IPS DF 6.9 (cell line): ENCODE data around the gene SERPINA3.

ENCODE experiments used
- DNase-seq: peaks from one replicate; pipeline ENCODE4 v3.0.0-alpha.2; 2013; ENCODE audit warnings: low read depth, low spot score
- H3K27ac ChIP-seq: one replicate; pipeline ENCODE4 v1.5.1; 2013; ENCODE audit warnings: low read length, control low read depth
- H3K27me3 ChIP-seq: 2 replicates; pipeline ENCODE4 v1.6.1; 2013; ENCODE audit warnings: mild to moderate bottlenecking, low read length; ENCODE audit not compliant: control insufficient read depth, insufficient read depth
- H3K36me3 ChIP-seq: 2 replicates; pipeline ENCODE4 v1.6.1; 2013; ENCODE audit warnings: low read length; ENCODE audit not compliant: control insufficient read depth, insufficient read depth
- H3K4me1 ChIP-seq: 2 replicates; pipeline ENCODE4 v1.6.1; 2013; ENCODE audit warnings: low read length; ENCODE audit not compliant: control insufficient read depth, insufficient read depth
- H3K4me3 ChIP-seq: 2 replicates; pipeline ENCODE4 v1.5.1; 2013; ENCODE audit warnings: mild to moderate bottlenecking, low read length
- H3K9me3 ChIP-seq: 2 replicates; pipeline ENCODE4 v1.6.1; 2013; ENCODE audit warnings: low read length, inconsistent platforms; ENCODE audit not compliant: control insufficient read depth, insufficient read depth
- WGBS: extraction: QIAGEN DNeasy Blood & Tissue Kit; methylation state at CpG from one replicate; pipeline ENCODE4 v1.1.7; 2013; ENCODE audit warnings: mixed read lengths, missing lambda C conversion rate; ENCODE audit not compliant: insufficient read length, insufficient coverage; 5-methylcytosine and 5-hydroxymethylcytosine counted together

SERPINA3 gene

GRCh38 chr14:94612580-94613554, 676 bp downstream of the SERPINA3 start:
- no peak overlapping the region for H3K27ac ChIP-seq
- DNase-seq: no peak

GRCh38 chr14:94613720-94614644, 1.8 kb downstream of the SERPINA3 start:
- Histone ChIP-seq H3K4me3 (no peak overlapping the region), H3K9me3 (no peaks in the 10 kb centered on the region), H3K4me1 (no peaks in the 10 kb centered on the region), H3K27ac (no peak overlapping the region), H3K27me3 (no peaks in the 10 kb centered on the region), H3K36me3 (no peaks in the 10 kb centered on the region; the same call in 1 of the 2 replicates)
- WGBS: no CpG with 5 or more reads among the region's 20 CpGs
- DNase-seq: no peak

More at GRCh38 chr14:94612580-94613554, 676 bp downstream of the SERPINA3 start:
- H3K9me3 ChIP-seq: no peaks in the 10 kb centered on the region
- H3K4me3 ChIP-seq: no peak overlapping the region
- H3K36me3 ChIP-seq: no peaks in the 10 kb centered on the region; the same call in 1 of the 2 replicates
- no peaks in the 10 kb centered on the region for H3K4me1 ChIP-seq
- no peaks in the 10 kb centered on the region for H3K27me3 ChIP-seq
- 100% methylated on average over 1 of the region's 9 CpGs for WGBS

GRCh38 chr14:94614802-94615201, 2.6 kb downstream of the SERPINA3 start:
- no CpG with 5 or more reads among the region's 7 CpGs for WGBS
- no peak for DNase-seq
- Histone ChIP-seq H3K36me3 (no peaks in the 10 kb centered on the region; the same call in 1 of the 2 replicates), H3K9me3 (no peaks in the 10 kb centered on the region), H3K4me3 (no peak overlapping the region), H3K27ac (no peak overlapping the region), H3K27me3 (no peaks in the 10 kb centered on the region), H3K4me1 (no peaks in the 10 kb centered on the region)

- no peak for DNase-seq
- Histone ChIP-seq H3K9me3 (no peaks in the 10 kb centered on the region), H3K27ac (no peak overlapping the region), H3K4me1 (no peaks in the 10 kb centered on the region), H3K36me3 (no peaks in the 10 kb centered on the region; the same call in 1 of the 2 replicates), H3K27me3 (no peaks in the 10 kb centered on the region), H3K4me3 (no peak overlapping the region)
- no CpG with 5 or more reads among the region's 3 CpGs for WGBS
Measured at GRCh38 chr14:94615254-94615653, 3.1 kb downstream of the SERPINA3 start.

- no peak for DNase-seq
- no peaks in the 10 kb centered on the region; the same call in 1 of the 2 replicates for H3K36me3 ChIP-seq
- H3K27me3 ChIP-seq: no peaks in the 10 kb centered on the region
- no peak overlapping the region for H3K27ac ChIP-seq
- H3K4me1 ChIP-seq: no peaks in the 10 kb centered on the region
- no CpG with 5 or more reads among the region's 8 CpGs for WGBS
- H3K9me3 ChIP-seq: no peaks in the 10 kb centered on the region
- H3K4me3 ChIP-seq: no peak overlapping the region
Measured at GRCh38 chr14:94615823-94616570, 3.8 kb downstream of the SERPINA3 start.

- no peak for DNase-seq
- Histone ChIP-seq H3K9me3 (no peaks in the 10 kb centered on the region), H3K4me3 (no peak overlapping the region), H3K27ac (no peak overlapping the region), H3K36me3 (no peaks in the 10 kb centered on the region; the same call in 1 of the 2 replicates), H3K27me3 (no peaks in the 10 kb centered on the region), H3K4me1 (no peaks in the 10 kb centered on the region)
- no CpG with 5 or more reads among the region's 5 CpGs for WGBS
Measured at GRCh38 chr14:94617366-94617941, 5.3 kb downstream of the SERPINA3 start.

GRCh38 chr14:94617988-94618822, 6.0 kb downstream of the SERPINA3 start:
- WGBS: no CpG with 5 or more reads among the region's 3 CpGs
- Histone ChIP-seq H3K36me3 (no peaks in the 10 kb centered on the region; the same call in 1 of the 2 replicates), H3K27ac (no peak overlapping the region), H3K9me3 (no peaks in the 10 kb centered on the region), H3K4me3 (no peak overlapping the region), H3K27me3 (no peaks in the 10 kb centered on the region), H3K4me1 (no peaks in the 10 kb centered on the region)
- DNase-seq: no peak

- no CpG with 5 or more reads among the region's 6 CpGs for whole genome bisulfite sequencing
- H3K9me3 ChIP-seq: no peaks in the 10 kb centered on the region
- H3K36me3 ChIP-seq: no peaks in the 10 kb centered on the region; the same call in 1 of the 2 replicates
- no peak overlapping the region for H3K27ac ChIP-seq
- no peak overlapping the region for H3K4me3 ChIP-seq
- no peaks in the 10 kb centered on the region; the same call in 1 of the 2 replicates for H3K27me3 ChIP-seq
- DNase-seq: no peak
- H3K4me1 ChIP-seq: no peaks in the 10 kb centered on the region
Measured at GRCh38 chr14:94619297-94619696, 7.1 kb downstream of the SERPINA3 start.

- no peak for DNase-seq
- Histone ChIP-seq H3K9me3 (no peaks in the 10 kb centered on the region), H3K4me1 (no peaks in the 10 kb centered on the region), H3K27me3 (no peaks in the 10 kb centered on the region; the same call in 1 of the 2 replicates), H3K4me3 (no peak overlapping the region), H3K27ac (no peak overlapping the region), H3K36me3 (no peaks in the 10 kb centered on the region)
- no CpG with 5 or more reads among the region's 6 CpGs for WGBS
Measured at GRCh38 chr14:94620597-94620996, 8.4 kb downstream of the SERPINA3 start.
